ENCODE measurements around the gene ADORA3. TPM values are rescaled to one million over a fixed set of nuclear protein-coding genes. Genes with fewer than 3 reads are reported as not detected.

ADORA3 gene
- total RNA-seq, 1 donor from 2014 or later, result not detected

DNA sequence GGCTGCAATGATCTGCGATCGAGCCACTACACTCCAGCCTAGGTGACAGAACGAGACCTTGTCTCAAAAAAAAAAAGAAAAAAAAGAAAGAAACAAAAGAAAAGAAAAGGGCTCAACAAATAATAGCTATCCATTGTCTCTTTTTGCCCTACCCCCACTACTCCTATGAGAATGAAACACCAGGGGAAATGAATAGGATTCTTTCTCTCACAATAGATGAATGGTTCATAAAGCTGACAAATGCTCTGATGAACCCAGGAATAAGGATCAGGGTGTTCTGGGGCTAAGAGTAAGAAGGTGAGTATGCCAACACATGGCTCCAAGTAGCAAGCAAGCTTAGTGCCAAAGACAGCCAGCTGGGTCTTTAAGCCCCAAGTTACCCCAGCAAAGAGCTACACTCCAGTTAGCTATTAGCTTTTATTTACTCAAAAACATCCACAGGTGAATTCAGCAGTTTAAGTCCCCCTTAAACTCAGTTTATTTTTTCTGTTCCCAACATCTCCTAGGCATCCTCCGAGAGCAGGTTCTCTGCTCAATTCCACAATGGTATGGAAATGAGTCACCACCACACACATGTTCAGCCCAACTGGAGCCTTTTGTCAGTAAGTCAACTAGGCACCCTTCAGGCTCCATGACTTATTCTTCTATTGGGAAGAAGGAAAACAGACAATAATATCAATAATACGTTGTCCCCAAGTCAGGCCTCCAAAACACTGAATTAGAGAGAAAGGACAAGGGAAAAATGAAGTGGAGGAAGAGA is 4.2 kb downstream of the ADORA3 start:
- intact Hi-C loops (cut with micrococcal nuclease), result no loop called here
- Mint-ChIP-seq H3K27me3 (ENCODE audit: low read depth) (no peaks in the 10 kb centered on the region), H3K27ac (no peak overlapping the region), H3K36me3 (ENCODE audit: low read depth) (peaks cover 13% of the 10 kb centered on the region), H3K4me1 (ENCODE audit: low read depth) (peaks cover 48% of the 10 kb centered on the region), H3K9me3 (peaks cover 33% of the 10 kb centered on the region), H3K4me3 (ENCODE audit: low read depth) (no peak overlapping the region)
- DNase-seq (ENCODE audit: low spot score), result no peak

DNA sequence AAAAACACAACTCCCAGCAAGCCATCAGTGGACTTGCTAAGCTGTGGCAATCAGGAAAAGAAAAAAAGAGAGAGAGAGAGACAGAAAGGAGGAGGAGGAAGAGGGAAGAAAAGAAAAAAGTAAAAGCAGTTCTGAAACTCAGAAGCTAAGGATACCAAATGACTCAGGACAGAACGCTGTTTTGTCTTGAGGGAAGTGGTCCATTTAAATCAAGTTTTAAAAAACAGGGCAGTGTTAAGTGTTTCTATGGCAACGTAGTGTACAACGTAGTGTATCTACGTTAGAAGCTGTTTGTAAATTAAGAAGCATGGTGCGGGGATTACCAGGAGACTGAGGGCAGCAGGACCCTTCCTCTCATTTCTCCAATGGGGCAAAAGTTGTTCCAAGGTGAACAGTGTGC is 5.8 kb downstream of the ADORA3 start:
- H3K4me1 Mint-ChIP-seq (ENCODE audit: low read depth), result peaks cover 32% of the 10 kb centered on the region
- intact Hi-C loops (cut with micrococcal nuclease), result loop anchor here (2.0 kb wide), 1 partner anchor 21 kb away; no protein-coding TSS in a partner anchor
- H3K4me3 Mint-ChIP-seq (ENCODE audit: low read depth), result no peak overlapping the region
- H3K36me3 Mint-ChIP-seq (ENCODE audit: low read depth), result peaks cover 13% of the 10 kb centered on the region
- no peaks in the 10 kb centered on the region for H3K27me3 Mint-ChIP-seq (ENCODE audit: low read depth)
- peaks cover 35% of the 10 kb centered on the region for H3K9me3 Mint-ChIP-seq
- no peak overlapping the region for H3K27ac Mint-ChIP-seq
- no peak for DNase-seq (ENCODE audit: low spot score)

DNA sequence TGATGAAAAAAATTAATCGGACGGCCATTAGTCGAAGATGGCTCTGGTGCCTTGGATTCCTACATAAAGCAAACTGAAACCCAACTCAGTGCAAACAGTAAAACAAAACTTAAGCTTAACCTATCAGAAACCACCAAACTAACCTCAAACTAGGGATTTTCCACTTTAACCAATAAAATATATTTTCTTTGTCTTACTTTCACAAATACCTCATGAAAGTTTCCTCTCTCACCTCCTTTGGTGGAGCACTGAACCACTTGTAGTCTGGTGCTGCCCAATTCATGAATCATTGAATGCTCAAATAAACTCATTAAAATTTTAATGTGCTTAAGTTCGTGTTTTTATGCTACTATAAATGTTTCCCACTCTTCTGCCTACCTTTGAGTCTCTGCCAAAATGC is 7.0 kb downstream of the ADORA3 start:
- no peaks in the 10 kb centered on the region for H3K27me3 Mint-ChIP-seq (ENCODE audit: low read depth)
- peaks cover 26% of the 10 kb centered on the region for H3K4me1 Mint-ChIP-seq (ENCODE audit: low read depth)
- peaks cover 35% of the 10 kb centered on the region for H3K9me3 Mint-ChIP-seq
- intact Hi-C loops (cut with micrococcal nuclease), result loop anchor here (2.0 kb wide), 1 partner anchor 20 kb away; no protein-coding TSS in a partner anchor
- peaks cover 13% of the 10 kb centered on the region for H3K36me3 Mint-ChIP-seq (ENCODE audit: low read depth)
- DNase-seq (ENCODE audit: low spot score), result no peak
- peak overlapping the region; percentile 15 for H3K27ac Mint-ChIP-seq
- H3K4me3 Mint-ChIP-seq (ENCODE audit: low read depth), result no peak overlapping the region

DNA sequence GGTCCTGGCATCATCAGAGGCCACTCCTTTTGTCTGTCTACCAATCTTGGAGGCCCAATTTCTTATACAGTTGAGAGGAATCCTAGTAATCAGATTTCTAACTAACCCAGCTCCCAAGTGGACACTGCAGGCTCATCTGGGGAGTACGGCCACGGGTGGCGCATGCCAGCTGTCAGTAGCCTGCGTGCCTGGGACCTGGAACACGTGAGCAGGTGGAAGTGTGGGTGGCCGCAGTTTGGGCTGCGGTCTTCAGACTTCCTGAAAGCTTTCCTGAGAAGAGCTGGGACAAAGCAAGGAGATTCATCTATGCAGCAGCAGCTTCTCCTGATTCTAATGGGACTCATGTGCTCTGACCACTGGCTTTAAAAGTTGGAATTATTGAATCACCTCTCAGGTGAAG is 12.4 kb downstream of the ADORA3 start:
- H3K27me3 Mint-ChIP-seq (ENCODE audit: low read depth), result no peaks in the 10 kb centered on the region
- intact Hi-C loops (cut with micrococcal nuclease), result no loop called here
- H3K27ac Mint-ChIP-seq, result no peak overlapping the region
- H3K36me3 Mint-ChIP-seq (ENCODE audit: low read depth), result peaks cover 3% of the 10 kb centered on the region
- no peaks in the 10 kb centered on the region for H3K4me1 Mint-ChIP-seq (ENCODE audit: low read depth)
- H3K9me3 Mint-ChIP-seq, result peaks cover 18% of the 10 kb centered on the region
- no peak overlapping the region for H3K4me3 Mint-ChIP-seq (ENCODE audit: low read depth)
- DNase-seq (ENCODE audit: low spot score), result no peak

DNA sequence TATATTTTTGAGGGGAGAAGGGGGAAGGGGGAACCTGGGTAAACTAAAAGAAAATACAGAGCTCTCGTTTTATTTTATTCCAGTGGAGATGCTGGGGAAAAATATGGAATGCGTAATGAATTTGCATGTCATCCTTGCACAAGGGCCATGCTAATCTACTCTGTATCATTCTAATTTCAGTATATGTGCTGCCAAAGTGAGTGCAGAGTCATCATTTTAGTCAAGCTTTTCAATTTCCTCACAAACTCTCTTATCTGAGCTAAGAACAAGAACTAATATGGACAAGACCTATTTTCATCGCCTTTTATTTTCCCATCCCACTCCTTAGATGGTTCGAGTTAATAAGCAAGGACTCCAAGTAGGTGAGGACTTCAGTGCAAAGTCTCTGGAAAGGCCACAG is 13.2 kb downstream of the ADORA3 start:
- DNase-seq (ENCODE audit: low spot score), result no peak
- peaks cover 12% of the 10 kb centered on the region for H3K9me3 Mint-ChIP-seq
- no peak overlapping the region for H3K4me3 Mint-ChIP-seq (ENCODE audit: low read depth)
- H3K27ac Mint-ChIP-seq, result no peak overlapping the region
- H3K36me3 Mint-ChIP-seq (ENCODE audit: low read depth), result no peaks in the 10 kb centered on the region
- no peaks in the 10 kb centered on the region for H3K27me3 Mint-ChIP-seq (ENCODE audit: low read depth)
- H3K4me1 Mint-ChIP-seq (ENCODE audit: low read depth), result no peaks in the 10 kb centered on the region
- intact Hi-C loops (cut with micrococcal nuclease), result no loop called here

DNA sequence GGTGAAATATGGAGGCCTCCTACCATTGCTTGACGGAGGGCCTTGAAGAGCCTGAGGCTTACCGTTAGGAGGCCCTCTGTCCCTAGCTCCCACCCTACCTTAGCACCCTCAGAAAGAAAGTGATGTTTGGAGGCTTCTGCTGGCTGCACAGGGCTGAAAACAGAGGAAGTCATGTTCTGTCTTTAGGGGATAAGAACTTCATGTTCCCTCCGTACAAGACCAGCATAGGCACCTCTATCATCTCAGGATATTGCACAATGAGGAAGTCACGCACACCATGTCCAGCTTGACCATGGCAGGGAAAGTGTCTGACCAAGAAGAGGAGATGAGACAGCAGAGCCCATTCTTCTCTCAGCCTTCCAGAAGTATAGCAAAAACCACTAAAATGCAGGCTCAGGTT is 13.8 kb downstream of the ADORA3 start:
- Mint-ChIP-seq H3K4me1 (ENCODE audit: low read depth) (no peaks in the 10 kb centered on the region), H3K4me3 (ENCODE audit: low read depth) (no peak overlapping the region), H3K9me3 (peaks cover 6% of the 10 kb centered on the region), H3K36me3 (ENCODE audit: low read depth) (no peaks in the 10 kb centered on the region), H3K27me3 (ENCODE audit: low read depth) (no peaks in the 10 kb centered on the region), H3K27ac (no peak overlapping the region)
- intact Hi-C loops (cut with micrococcal nuclease), result no loop called here
- DNase-seq (ENCODE audit: low spot score), result no peak

DNA sequence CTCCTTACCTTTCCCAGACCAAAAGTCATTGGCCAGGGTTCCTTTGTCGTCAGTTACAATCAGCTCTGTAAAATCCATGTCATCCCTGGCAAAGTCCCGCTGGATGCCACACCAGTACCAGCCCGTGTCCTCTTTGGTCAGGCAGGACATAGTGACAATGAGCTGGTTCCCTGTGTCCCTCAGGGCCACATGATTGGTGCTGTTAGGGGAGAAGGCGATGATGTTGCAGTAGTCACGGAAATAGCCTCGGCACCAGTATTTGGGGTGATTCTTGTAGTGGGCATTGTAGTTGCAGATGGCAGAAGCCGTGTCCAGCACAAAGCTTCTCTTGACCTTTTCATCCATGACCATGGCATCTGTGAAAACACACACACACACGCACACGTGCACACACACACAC is 14.8 kb downstream of the ADORA3 start:
- no peaks in the 10 kb centered on the region for H3K27me3 Mint-ChIP-seq (ENCODE audit: low read depth)

DNA sequence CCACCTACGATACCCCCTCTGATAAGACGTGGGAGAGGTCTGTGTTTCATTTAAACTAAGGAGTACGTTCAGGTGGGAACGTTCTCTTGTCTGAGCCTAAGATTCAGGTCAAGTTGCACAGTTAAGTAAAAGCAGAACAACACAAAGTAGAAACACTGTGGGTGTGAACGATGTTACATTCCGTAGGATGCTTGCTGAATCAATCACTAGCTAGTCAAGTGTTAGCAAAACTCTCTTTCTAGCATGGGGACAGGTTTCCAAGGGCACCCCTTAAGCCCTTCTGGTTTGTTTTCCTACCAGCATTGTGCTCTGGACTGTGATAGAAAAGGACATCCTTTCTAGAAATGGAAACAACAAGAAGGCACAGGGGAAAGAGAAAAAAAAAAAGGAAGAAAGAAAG is 16.3 kb downstream of the ADORA3 start:
- no peaks in the 10 kb centered on the region for H3K27me3 Mint-ChIP-seq (ENCODE audit: low read depth)
- no peak overlapping the region for H3K27ac Mint-ChIP-seq
- peaks cover 5% of the 10 kb centered on the region for H3K4me1 Mint-ChIP-seq (ENCODE audit: low read depth)
- intact Hi-C loops (cut with micrococcal nuclease), result no loop called here
- H3K4me3 Mint-ChIP-seq (ENCODE audit: low read depth), result no peak overlapping the region
- H3K36me3 Mint-ChIP-seq (ENCODE audit: low read depth), result no peaks in the 10 kb centered on the region
- no peaks in the 10 kb centered on the region for H3K9me3 Mint-ChIP-seq
- DNase-seq (ENCODE audit: low spot score), result no peak

More for the DNA sequence above, 14.8 kb downstream of the ADORA3 start:
- Mint-ChIP-seq H3K4me3 (ENCODE audit: low read depth) (no peak overlapping the region), H3K9me3 (no peaks in the 10 kb centered on the region), H3K36me3 (ENCODE audit: low read depth) (no peaks in the 10 kb centered on the region), H3K4me1 (ENCODE audit: low read depth) (peaks cover under 1% of the 10 kb centered on the region), H3K27ac (no peak overlapping the region)
- intact Hi-C loops (cut with micrococcal nuclease), result no loop called here
- DNase-seq (ENCODE audit: low spot score), result no peak

DNA sequence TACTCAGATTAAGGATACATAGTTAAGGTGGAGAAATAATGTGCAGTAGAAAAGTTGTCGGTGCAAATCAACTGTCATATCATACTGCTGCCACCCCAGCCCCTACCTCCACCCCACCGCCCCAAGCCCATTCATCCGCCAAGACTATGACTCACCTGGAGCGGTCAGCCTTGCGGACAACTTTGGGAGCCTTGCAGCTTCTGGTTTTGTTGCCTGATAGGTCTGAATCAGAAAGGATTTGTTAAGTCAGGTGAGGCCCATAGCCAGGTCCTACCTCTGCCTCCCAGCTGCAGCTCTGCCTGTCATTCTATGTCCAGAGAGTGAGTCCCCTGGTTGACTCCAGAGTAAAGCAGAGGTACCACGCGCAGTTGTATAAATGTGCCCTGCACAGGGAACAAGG is 17.0 kb downstream of the ADORA3 start:
- Mint-ChIP-seq H3K27ac (no peak overlapping the region), H3K36me3 (ENCODE audit: low read depth) (no peaks in the 10 kb centered on the region), H3K4me1 (ENCODE audit: low read depth) (peaks cover 8% of the 10 kb centered on the region), H3K4me3 (ENCODE audit: low read depth) (no peak overlapping the region), H3K9me3 (no peaks in the 10 kb centered on the region), H3K27me3 (ENCODE audit: low read depth) (no peaks in the 10 kb centered on the region)
- DNase-seq (ENCODE audit: low spot score), result no peak
- intact Hi-C loops (cut with micrococcal nuclease), result no loop called here

DNA sequence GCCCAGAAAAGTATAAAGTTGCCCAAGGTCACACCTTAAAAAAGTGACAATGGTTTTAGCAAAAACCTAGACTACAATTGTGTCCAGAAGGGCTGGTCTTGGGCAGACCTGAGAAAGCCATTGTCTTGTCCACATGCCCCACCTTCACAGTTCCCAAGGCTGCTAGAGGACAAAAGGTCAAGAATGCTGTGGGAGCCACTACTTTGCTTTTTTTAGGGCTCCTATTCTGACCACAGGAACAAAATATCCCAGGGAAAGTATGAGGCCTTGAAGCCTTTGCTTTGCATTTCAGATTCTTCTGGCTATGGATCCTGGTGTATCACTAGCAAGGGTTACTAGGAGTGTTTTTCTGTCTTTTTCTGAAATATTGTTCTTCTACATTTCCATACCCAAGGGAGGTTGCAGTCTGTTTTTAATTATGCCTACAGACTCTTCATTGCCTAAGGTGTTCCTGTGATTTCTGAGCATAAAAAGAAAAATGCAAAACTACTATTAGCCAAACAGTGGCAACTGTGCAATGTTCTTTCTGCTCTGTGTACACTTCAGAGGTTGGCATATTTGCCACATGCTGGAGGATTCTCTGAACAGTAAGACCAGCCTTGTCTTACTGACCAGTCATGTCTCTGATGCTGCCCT is 18.9 kb downstream of the ADORA3 start:
- no peaks in the 10 kb centered on the region for H3K9me3 Mint-ChIP-seq
- peaks cover 9% of the 10 kb centered on the region for H3K4me1 Mint-ChIP-seq (ENCODE audit: low read depth)
- no peak for DNase-seq (ENCODE audit: low spot score)
- no peak overlapping the region for H3K27ac Mint-ChIP-seq
- no peaks in the 10 kb centered on the region for H3K36me3 Mint-ChIP-seq (ENCODE audit: low read depth)
- H3K4me3 Mint-ChIP-seq (ENCODE audit: low read depth), result no peak overlapping the region
- intact Hi-C loops (cut with micrococcal nuclease), result no loop called here
- H3K27me3 Mint-ChIP-seq (ENCODE audit: low read depth), result peaks cover 8% of the 10 kb centered on the region

DNA sequence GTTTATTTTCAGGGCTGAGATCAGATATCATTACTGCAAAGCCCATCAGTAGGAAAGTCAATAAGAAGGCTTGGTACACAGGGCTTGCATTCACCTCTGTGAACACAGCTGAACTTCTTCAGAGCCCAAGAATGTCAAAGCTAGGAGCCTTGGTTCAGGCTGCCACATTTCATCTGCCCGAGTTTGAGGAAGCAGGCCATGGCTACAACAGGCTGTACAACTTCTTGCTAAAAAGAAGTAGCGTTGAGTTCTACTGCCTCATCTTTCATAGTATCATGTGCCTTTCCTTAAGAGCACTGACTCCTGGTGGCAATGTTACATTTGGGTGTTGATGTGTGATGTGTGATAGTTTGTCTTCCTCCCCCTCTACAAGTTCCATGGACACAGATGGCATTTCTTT is 19.6 kb downstream of the ADORA3 start:
- no peak for DNase-seq (ENCODE audit: low spot score)
- no peak overlapping the region for H3K4me3 Mint-ChIP-seq (ENCODE audit: low read depth)

DNA sequence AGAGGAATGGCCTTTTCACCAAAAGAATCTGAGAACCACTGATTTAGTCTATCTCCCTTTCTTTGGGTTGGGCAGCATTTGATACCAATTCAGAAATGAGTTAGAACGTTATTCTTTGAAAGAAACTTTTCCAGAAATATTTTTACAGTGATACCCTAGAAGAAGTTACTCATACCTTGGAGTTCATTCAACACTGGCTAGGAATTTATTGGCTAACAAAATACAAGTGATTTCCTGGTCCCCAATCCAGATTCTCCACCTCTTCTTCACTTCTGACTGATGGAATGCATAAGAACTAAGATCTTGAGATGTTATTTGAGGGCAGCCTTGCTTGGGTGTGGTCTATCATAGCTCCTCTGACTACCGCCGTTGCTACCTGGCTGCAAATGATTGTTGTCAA is 20.3 kb downstream of the ADORA3 start:
- H3K27me3 Mint-ChIP-seq (ENCODE audit: low read depth), result peaks cover 8% of the 10 kb centered on the region
- intact Hi-C loops (cut with micrococcal nuclease), result no loop called here
- H3K9me3 Mint-ChIP-seq, result no peaks in the 10 kb centered on the region
- no peak overlapping the region for H3K27ac Mint-ChIP-seq
- no peak for DNase-seq (ENCODE audit: low spot score)
- H3K4me1 Mint-ChIP-seq (ENCODE audit: low read depth), result peaks cover 12% of the 10 kb centered on the region
- H3K4me3 Mint-ChIP-seq (ENCODE audit: low read depth), result no peak overlapping the region
- peaks cover 4% of the 10 kb centered on the region for H3K36me3 Mint-ChIP-seq (ENCODE audit: low read depth)

More for the DNA sequence above, 19.6 kb downstream of the ADORA3 start:
- Mint-ChIP-seq H3K9me3 (no peaks in the 10 kb centered on the region), H3K4me1 (ENCODE audit: low read depth) (peaks cover 9% of the 10 kb centered on the region), H3K27me3 (ENCODE audit: low read depth) (peaks cover 8% of the 10 kb centered on the region), H3K27ac (no peak overlapping the region), H3K36me3 (ENCODE audit: low read depth) (no peaks in the 10 kb centered on the region)
- intact Hi-C loops (cut with micrococcal nuclease), result no loop called here

Measured in activated T-helper 2 cell treated with anti-CD3 and anti-CD28 coated beads, Interferon-gamma antibody, Interleukin-2, Interleukin-4, amounts not matched to agents 10 μg/mL and 5 μg/mL and 100 μg/mL, durations not matched to agents 14 hours and 24 hours and 36 hours (primary cell).